SK-N-SH treated with all-trans-retinoic acid at 6 μM for 48 hours (cell line): ENCODE data around the gene ZBTB42.

Experiments used
- ATAC-seq: fragments of 200-7000 bp; cut with Tn5 transposase; 3 replicates; pipeline ENCODE4 v1.9.1; 2020; ENCODE audit warnings: mild to moderate bottlenecking, moderate library complexity
- ARNTL ChIP-seq: fragments of 450-650 bp; formaldehyde crosslinking; IDR thresholded peaks from 2 replicates; pipeline ENCODE4 v1.5.0; 2020; ENCODE audit warnings: low read depth, mild to moderate bottlenecking, moderate library complexity, borderline replicate concordance
- BACH2 ChIP-seq: fragments of 250-450 bp; sonication (Bioruptor Pico); IDR thresholded peaks from 2 replicates; pipeline ENCODE4 v1.9.0; 2021; ENCODE audit warnings: mild to moderate bottlenecking, borderline replicate concordance
- CREB5 ChIP-seq: fragments of 250-450 bp; sonication (Bioruptor Pico); IDR thresholded peaks from 2 replicates; pipeline ENCODE4 v1.5.1; 2020; ENCODE audit warnings: low read depth, mild to moderate bottlenecking, moderate library complexity
- GLIS3 ChIP-seq: fragments of 250-450 bp; sonication (Bioruptor Pico); IDR thresholded peaks from 2 replicates; pipeline ENCODE4 v1.5.0; 2020; ENCODE audit warnings: mild to moderate bottlenecking, moderate library complexity
- ISL1 ChIP-seq: fragments of 250-450 bp; sonication (Bioruptor Pico); IDR thresholded peaks from 2 replicates; pipeline ENCODE4 v2.1.2; 2022; ENCODE audit warnings: mild to moderate bottlenecking, moderate library complexity
- OSR1 ChIP-seq: fragments of 250-450 bp; sonication (Bioruptor Pico); IDR thresholded peaks from 2 replicates; pipeline ENCODE4 v1.8.0; 2022; ENCODE audit warnings: moderate library complexity, mild to moderate bottlenecking, inconsistent platforms
- PATZ1 ChIP-seq: fragments of 250-450 bp; sonication (Bioruptor Pico); IDR thresholded peaks from 2 replicates; pipeline ENCODE4 v1.8.0; 2020; ENCODE audit warnings: mild to moderate bottlenecking, moderate library complexity, borderline replicate concordance
- POU6F1 ChIP-seq: fragments of 250-450 bp; sonication (Bioruptor Pico); IDR thresholded peaks from 2 replicates; pipeline ENCODE4 v1.8.0; 2021; ENCODE audit warnings: low read depth, mild to moderate bottlenecking, moderate library complexity, borderline replicate concordance
- PPARA ChIP-seq: fragments of 250-450 bp; sonication (Bioruptor Pico); IDR thresholded peaks from 2 replicates; pipeline ENCODE4 v1.5.0; 2020; ENCODE audit warnings: mild to moderate bottlenecking, borderline replicate concordance
- RARB ChIP-seq: fragments of 250-450 bp; sonication (Bioruptor Pico); IDR thresholded peaks from 2 replicates; pipeline ENCODE4 v1.8.0; 2021; ENCODE audit warnings: mild to moderate bottlenecking, moderate library complexity
- SNAI2 ChIP-seq: fragments of 250-450 bp; sonication (Bioruptor Pico); IDR thresholded peaks from 2 replicates; pipeline ENCODE4 v1.5.0; 2020; ENCODE audit warnings: mild to moderate bottlenecking, moderate library complexity
- TSHZ2 ChIP-seq: fragments of 250-450 bp; sonication (Bioruptor Pico); IDR thresholded peaks from 2 replicates; pipeline ENCODE4 v1.5.0; 2020; ENCODE audit warnings: mild to moderate bottlenecking, moderate library complexity
- ZC3H10 ChIP-seq: fragments of 250-450 bp; sonication (Bioruptor Pico); IDR thresholded peaks from 2 replicates; pipeline ENCODE4 v1.5.1; 2021; ENCODE audit warnings: mild to moderate bottlenecking, moderate library complexity
- ZFP3 ChIP-seq: fragments of 250-450 bp; sonication (Bioruptor Pico); IDR thresholded peaks from 2 replicates; pipeline ENCODE4 v1.5.0; 2020; ENCODE audit warnings: mild to moderate bottlenecking, moderate library complexity
- ZNF565 ChIP-seq: fragments of 450-650 bp; formaldehyde crosslinking; conservative IDR thresholded peaks from 2 replicates; pipeline ENCODE4 v1.5.0; 2020; ENCODE audit warnings: low read depth, mild to moderate bottlenecking, moderate library complexity
- ZNF70 ChIP-seq: fragments of 450-650 bp; formaldehyde crosslinking; IDR thresholded peaks from 2 replicates; pipeline ENCODE4 v1.5.0; 2020; ENCODE audit warnings: mild to moderate bottlenecking, moderate library complexity
- ZNF8 ChIP-seq: fragments of 450-650 bp; formaldehyde crosslinking; IDR thresholded peaks from 2 replicates; pipeline ENCODE4 v1.5.0; 2020; ENCODE audit warnings: mild to moderate bottlenecking, moderate library complexity

ZBTB42 gene

GRCh38 chr14:104775073-104775489 lies 25.8 kb upstream of the ZBTB42 start:
- no peak for ATAC-seq
- TF ChIP-seq ZFP3 (CRISPR knock-in tag) (no peak), PPARA (CRISPR knock-in tag) (no peak), PATZ1 (CRISPR knock-in tag) (no peak), ZNF565 (CRISPR knock-in tag) (no peak)

GRCh38 chr14:104776481-104776880 lies 24.4 kb upstream of the ZBTB42 start:
- no peak for ATAC-seq
- TF ChIP-seq GLIS3 (CRISPR knock-in tag) (no peak), ZC3H10 (CRISPR knock-in tag) (no peak)

GRCh38 chr14:104776961-104777807 lies 23.7 kb upstream of the ZBTB42 start:
- no peak for ATAC-seq

More at GRCh38 chr14:104776961-104777807, 23.7 kb upstream of the ZBTB42 start:
- TF ChIP-seq ZNF70 (CRISPR knock-in tag): no peak
- TF ChIP-seq RARB (CRISPR knock-in tag): no peak
- no peak for TF ChIP-seq BACH2
- no peak for TF ChIP-seq OSR1 (CRISPR knock-in tag)
- TF ChIP-seq GLIS3 (CRISPR knock-in tag): no peak
- TF ChIP-seq ZFP3 (CRISPR knock-in tag): no peak
- TF ChIP-seq ZNF8 (CRISPR knock-in tag): no peak
- TF ChIP-seq SNAI2 (CRISPR knock-in tag): no peak
- TF ChIP-seq ZNF565 (CRISPR knock-in tag): no peak
- no peak for TF ChIP-seq POU6F1 (CRISPR knock-in tag)
- TF ChIP-seq ARNTL (CRISPR knock-in tag): no peak
- TF ChIP-seq ISL1 (CRISPR knock-in tag): no peak
- no peak for TF ChIP-seq CREB5
- TF ChIP-seq TSHZ2 (CRISPR knock-in tag): no peak
- TF ChIP-seq ZC3H10 (CRISPR knock-in tag): no peak
